GM23338 (cell line): Measurements from ENCODE around the gene LRRC47.

Source experiments
- CREB1 ChIP-seq: fragments of 250-450 bp; sonication (Bioruptor Pico); IDR thresholded peaks from 2 replicates; pipeline ENCODE4 v1.5.0; 2020; ENCODE audit warnings: low read depth, mild to moderate bottlenecking, moderate library complexity
- CTCF ChIP-seq, 2 experiments: fragments of 200-600 bp in 1 of 2; sonication (generic) in 1 of 2; conservative IDR thresholded peaks; 2 replicates each; pipeline versions ENCODE4 v1.5.1 to v1.6.1; 2016 to 2017; ENCODE audit warnings: antibody characterized with exemption in 2 of 2, low read depth in 2 of 2, mild to moderate bottlenecking in 2 of 2, moderate library complexity in 1 of 2
- ETS1 ChIP-seq: IDR thresholded peaks from 2 replicates; pipeline ENCODE4 v1.6.1; 2016; ENCODE audit warnings: antibody characterized with exemption
- EZH2 ChIP-seq: fragments of 200-600 bp; sonication (generic); IDR thresholded peaks from one replicate; pipeline ENCODE4 v1.8.0; 2017; ENCODE audit warnings: antibody characterized with exemption, mild to moderate bottlenecking, low read depth; ENCODE audit not compliant: unreplicated experiment
- EZH2phosphoT487 ChIP-seq: fragments of 200-600 bp; sonication (generic); IDR thresholded peaks from one replicate; pipeline ENCODE4 v1.8.1; 2018; ENCODE audit warnings: antibody characterized with exemption; ENCODE audit not compliant: unreplicated experiment
- POLR2AphosphoS5 ChIP-seq: IDR thresholded peaks from 2 replicates; pipeline ENCODE4 v1.6.1; 2016; ENCODE audit warnings: antibody characterized with exemption, low read depth

- TF ChIP-seq CTCF (conservative IDR thresholded peaks at IDR 0.05; ENCODE audit: low read depth in 2 of 2) = no peak
- no peak for TF ChIP-seq POLR2AphosphoS5
- no peak for TF ChIP-seq CREB1 (CRISPR knock-in tag)
- no peak for TF ChIP-seq ETS1
- no peak for TF ChIP-seq EZH2
- TF ChIP-seq EZH2phosphoT487 = no peak
These were observed 33.4 kb downstream of the LRRC47 start for GRCh38 chr1:3762873-3763228.
